Sigmoid colon (tissue), 7 donors: ENCODE data around the gene ADCY1. TPM values are rescaled to one million over a fixed set of nuclear protein-coding genes. Genes with fewer than 3 reads are reported as not detected.

Source experiments
- DNase-seq: peaks from one replicate; pipeline ENCODE4 v3.0.0-alpha.2; 2019
- H3K27ac ChIP-seq, 4 donors: fragments of 200-600 bp; sonication (generic); one replicate each; pipeline ENCODE4 v1.5.1; 2016 to 2019; ENCODE audit warnings: mild to moderate bottlenecking in 1 of 4
- H3K27me3 ChIP-seq, 3 donors: fragments of 200-600 bp; sonication (generic); one replicate each; pipeline ENCODE4 v1.5.1; 2019; ENCODE audit warnings: mild to moderate bottlenecking in 1 of 3
- H3K36me3 ChIP-seq, 4 donors: fragments of 200-600 bp; sonication (generic); one replicate each; pipeline ENCODE4 v1.5.1; 2016 to 2019
- H3K4me1 ChIP-seq, 4 donors: fragments of 200-600 bp; sonication (generic); one replicate each; pipeline ENCODE4 v1.5.1; 2017 to 2019
- H3K4me3 ChIP-seq, 4 donors: fragments of 200-600 bp; sonication (generic); one replicate each; pipeline ENCODE4 v1.5.1; 2017 to 2019; ENCODE audit warnings: mild to moderate bottlenecking in 2 of 4, moderate library complexity in 1 of 4
- H3K9me3 ChIP-seq, 4 donors: fragments of 200-600 bp in 3 of 4; sonication (generic) in 3 of 4; one replicate each; pipeline versions ENCODE4 v1.5.1 to v1.6.1; 2013 to 2019
- EP300 ChIP-seq, 4 donors: sonication (generic); formaldehyde crosslinking; IDR thresholded peaks; one replicate each; pipeline ENCODE4 v1.6.1; 2017; ENCODE audit warnings: antibody characterized with exemption in 4 of 4
- POLR2A ChIP-seq, 2 donors: fragments of 450-650 bp; IDR thresholded peaks; one replicate each; pipeline ENCODE4 v1.6.1; 2016; ENCODE audit warnings: antibody characterized with exemption in 2 of 2, mild to moderate bottlenecking in 2 of 2, moderate library complexity in 2 of 2
- POLR2AphosphoS5 ChIP-seq, 4 donors: sonication (generic); formaldehyde crosslinking; IDR thresholded peaks; one replicate each; pipeline ENCODE4 v1.6.1; 2017; ENCODE audit warnings: antibody characterized with exemption in 4 of 4
- WGBS, 2 donors: extraction: QIAGEN DNeasy Blood & Tissue Kit; methylation state at CpG; one replicate each; pipeline ENCODE4 v1.1.7; 2013; 5-methylcytosine and 5-hydroxymethylcytosine counted together
- intact Hi-C: fragments of 100-400 bp; cut with DNase I; formaldehyde crosslinking; loops from one replicate; pipeline ENCODE4 v1.15.1; 2023
- polyA plus RNA-seq, 3 donors: library from polyadenylated mRNA; stranded (reverse); fragments of 200-250 nt; gene quantifications; one replicate each; pipeline ENCODE4 v1.2.3, GENCODE V29; 2013
- total RNA-seq, 4 donors: library from RNA; depleted of rRNA; stranded (reverse); fragments of >200 nt; gene quantifications; one replicate each; pipeline ENCODE4 v1.1.0, GENCODE V29; 2016
- TF ChIP-seq, protein P1 (sequence below), 4 experiments: fragments of 450-650 bp in 3 of 4; fragments of 200-600 bp in 1 of 4; IDR thresholded peaks; one replicate each; pipeline ENCODE4 v1.5.1; 2016 to 2019; ENCODE audit warnings: antibody characterized with exemption in 4 of 4, mild to moderate bottlenecking in 3 of 4, moderate library complexity in 2 of 4
- donor health status: healthy with polysubstance abuse.
- donor health status: Bipolar disorder and iron deficiency.
- donor health status: healthy.

Gene ADCY1
- total and polyA plus RNA-seq, 7 donors = 0.23 to 0.71 (median 0.55) TPM

DNA sequence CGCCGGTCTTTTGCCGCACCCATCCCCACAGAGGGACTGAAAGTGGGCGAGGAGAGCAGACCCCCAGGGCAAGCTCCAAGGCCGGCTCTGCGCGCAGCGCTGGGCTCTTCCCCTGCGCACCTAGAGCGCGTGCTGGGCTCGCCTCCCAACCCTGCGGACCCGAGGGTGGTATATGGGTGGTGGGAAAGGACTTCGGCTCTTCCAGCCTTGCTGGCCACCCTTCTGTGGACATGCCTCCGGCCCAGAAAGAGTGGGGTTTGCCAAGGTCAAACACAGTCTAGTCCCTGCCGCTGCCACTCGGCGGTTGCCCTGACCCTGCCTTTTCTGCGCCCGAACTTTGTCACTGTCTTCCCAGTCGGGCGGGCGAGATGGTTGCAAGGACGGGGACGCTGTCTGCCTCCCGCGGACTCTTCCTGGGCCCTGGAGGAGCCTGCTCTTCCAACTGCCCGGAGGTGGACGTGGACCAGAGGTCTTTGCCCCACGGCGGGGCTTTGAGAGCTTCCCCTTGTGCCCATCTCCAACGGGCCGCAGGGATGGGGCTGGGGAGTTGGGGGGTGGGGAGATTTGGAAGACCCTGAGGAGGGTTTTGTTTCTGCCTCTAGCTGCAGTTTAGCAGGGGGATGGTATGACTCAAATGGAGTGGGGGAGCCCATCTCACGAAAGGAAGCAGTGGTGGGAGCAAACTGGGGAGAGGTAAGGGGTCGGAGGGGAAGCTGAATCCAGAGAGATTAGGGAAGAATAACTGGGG lies 1.5 kb downstream of the ADCY1 start:
- H3K9me3 ChIP-seq = no peaks in the 10 kb centered on the region
- H3K4me3 ChIP-seq = peak overlapping the region in 3 of 4 donors; percentile 31 to 51 (median 48)
- H3K27me3 ChIP-seq = peaks cover 13 to 63% (median 48%) of the 10 kb centered on the region in 3 donors
- no peak for TF ChIP-seq EP300 (IDR thresholded peaks at IDR 0.05)
- TF ChIP-seq POLR2AphosphoS5 (IDR thresholded peaks at IDR 0.05) = no peak
- TF ChIP-seq, protein P1, sequence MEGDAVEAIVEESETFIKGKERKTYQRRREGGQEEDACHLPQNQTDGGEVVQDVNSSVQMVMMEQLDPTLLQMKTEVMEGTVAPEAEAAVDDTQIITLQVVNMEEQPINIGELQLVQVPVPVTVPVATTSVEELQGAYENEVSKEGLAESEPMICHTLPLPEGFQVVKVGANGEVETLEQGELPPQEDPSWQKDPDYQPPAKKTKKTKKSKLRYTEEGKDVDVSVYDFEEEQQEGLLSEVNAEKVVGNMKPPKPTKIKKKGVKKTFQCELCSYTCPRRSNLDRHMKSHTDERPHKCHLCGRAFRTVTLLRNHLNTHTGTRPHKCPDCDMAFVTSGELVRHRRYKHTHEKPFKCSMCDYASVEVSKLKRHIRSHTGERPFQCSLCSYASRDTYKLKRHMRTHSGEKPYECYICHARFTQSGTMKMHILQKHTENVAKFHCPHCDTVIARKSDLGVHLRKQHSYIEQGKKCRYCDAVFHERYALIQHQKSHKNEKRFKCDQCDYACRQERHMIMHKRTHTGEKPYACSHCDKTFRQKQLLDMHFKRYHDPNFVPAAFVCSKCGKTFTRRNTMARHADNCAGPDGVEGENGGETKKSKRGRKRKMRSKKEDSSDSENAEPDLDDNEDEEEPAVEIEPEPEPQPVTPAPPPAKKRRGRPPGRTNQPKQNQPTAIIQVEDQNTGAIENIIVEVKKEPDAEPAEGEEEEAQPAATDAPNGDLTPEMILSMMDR (IDR thresholded peaks at IDR 0.05) = no peak
- TF ChIP-seq POLR2A (IDR thresholded peaks at IDR 0.05) = no peak
- WGBS, 2 donors = 8 to 15% methylated on average over 36 of the region's 36 CpGs
- no peaks in the 10 kb centered on the region for H3K36me3 ChIP-seq
- H3K4me1 ChIP-seq = peaks cover 0 to 16% (median 13%) of the 10 kb centered on the region in 4 donors
- intact Hi-C loops = no loop called here
- H3K27ac ChIP-seq = no peak overlapping the region
- DNase-seq = peak; percentile 35

DNA sequence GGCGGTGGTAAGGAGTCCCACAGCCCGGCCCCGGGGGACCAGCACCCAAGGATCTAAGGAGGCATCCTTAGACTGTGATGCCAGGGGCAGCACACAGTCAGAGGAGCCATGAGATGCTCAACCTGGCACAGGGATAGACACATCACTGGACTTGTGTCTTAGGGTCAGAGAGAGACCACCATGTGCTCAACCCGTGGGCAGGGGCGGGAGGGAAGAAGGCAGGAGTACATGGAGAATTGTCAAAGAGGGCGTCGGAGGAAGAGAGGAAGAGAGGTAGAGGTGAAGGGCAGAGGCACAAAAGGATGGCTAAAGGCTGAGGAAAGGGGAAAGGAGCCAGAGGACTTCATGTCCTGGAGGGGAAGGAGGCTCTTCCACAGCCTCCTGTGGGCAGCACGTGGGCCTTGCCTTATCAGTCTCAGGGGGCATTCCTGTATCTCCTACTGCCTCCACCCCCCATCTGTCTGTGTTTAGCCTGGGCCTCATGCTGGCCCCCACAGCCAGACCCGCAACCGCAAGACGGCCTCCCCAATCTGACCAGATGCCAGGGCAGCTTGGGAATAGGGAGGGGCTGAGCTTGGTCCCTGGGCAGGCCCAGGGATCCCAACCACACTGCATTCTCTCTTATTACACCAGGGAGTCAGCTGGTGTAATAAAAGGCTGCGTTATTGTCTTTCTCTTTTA lies 2.2 kb downstream of the ADCY1 start:
- 50 to 75% methylated on average over 12 of the region's 12 CpGs for WGBS, 2 donors
- Histone ChIP-seq H3K4me1 (peaks cover 0 to 16% (median 13%) of the 10 kb centered on the region in 4 donors), H3K27me3 (peaks cover 13 to 63% (median 48%) of the 10 kb centered on the region in 3 donors), H3K27ac (no peak overlapping the region), H3K36me3 (no peaks in the 10 kb centered on the region), H3K4me3 (no peak overlapping the region), H3K9me3 (no peaks in the 10 kb centered on the region)
- TF ChIP-seq, protein P1 (IDR thresholded peaks at IDR 0.05) = no peak
- TF ChIP-seq POLR2A (IDR thresholded peaks at IDR 0.05) (no peak), POLR2AphosphoS5 (IDR thresholded peaks at IDR 0.05) (no peak), EP300 (IDR thresholded peaks at IDR 0.05) (no peak)
- intact Hi-C loops = no loop called here
- DNase-seq = peak; percentile 37

DNA sequence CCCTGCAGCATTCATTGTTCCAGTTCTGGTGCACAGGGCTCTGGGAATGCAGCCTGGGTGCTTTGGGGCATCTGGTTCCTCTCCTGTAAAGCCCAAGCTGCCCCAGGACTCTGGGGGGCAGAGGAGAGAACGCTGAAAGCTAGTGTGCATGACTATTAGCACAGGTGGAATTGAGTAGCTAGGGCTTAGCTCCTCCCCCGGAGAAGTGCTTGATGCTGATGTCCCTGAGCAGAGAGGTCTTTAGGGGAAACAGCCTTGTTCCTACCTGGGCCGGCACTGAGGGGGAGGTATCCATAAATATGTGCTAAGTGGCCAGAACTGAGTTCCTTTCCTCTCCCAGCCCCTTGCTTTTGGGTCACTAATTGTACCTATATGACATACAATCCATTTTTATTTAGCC lies 3.9 kb downstream of the ADCY1 start:
- Histone ChIP-seq H3K36me3 (no peaks in the 10 kb centered on the region), H3K27me3 (peaks cover 13 to 63% (median 48%) of the 10 kb centered on the region in 3 donors), H3K4me1 (peaks cover 0 to 16% (median 13%) of the 10 kb centered on the region in 4 donors), H3K27ac (no peak overlapping the region), H3K4me3 (no peak overlapping the region), H3K9me3 (no peaks in the 10 kb centered on the region)
- intact Hi-C loops = no loop called here
- 74 to 76% methylated on average over 3 of the region's 3 CpGs for WGBS, 2 donors
- TF ChIP-seq EP300 (IDR thresholded peaks at IDR 0.05) (no peak), POLR2A (IDR thresholded peaks at IDR 0.05) (no peak), POLR2AphosphoS5 (IDR thresholded peaks at IDR 0.05) (no peak)
- TF ChIP-seq, protein P1 (IDR thresholded peaks at IDR 0.05) = no peak
- peak; percentile 24 for DNase-seq

DNA sequence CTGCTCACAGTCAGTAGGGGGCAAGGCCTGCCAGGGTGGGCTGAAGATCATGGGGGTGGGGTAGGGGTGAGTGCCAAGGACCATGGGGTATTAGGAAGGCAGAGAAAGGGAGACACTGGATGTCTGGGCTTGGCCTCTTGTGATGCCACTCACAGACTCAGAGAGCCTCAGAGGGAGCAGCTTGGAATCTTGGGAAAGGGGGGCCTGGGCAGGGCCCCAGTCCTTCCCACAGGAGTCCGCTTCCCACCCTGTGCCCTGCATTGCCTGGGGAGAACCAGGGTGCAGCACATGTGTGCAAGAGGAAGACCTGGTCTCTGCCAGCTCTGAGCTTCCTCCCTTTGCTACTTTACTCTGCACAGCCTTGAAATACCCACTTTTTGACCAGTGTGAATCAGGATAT lies 4.3 kb downstream of the ADCY1 start:
- 94 to 97% methylated on average over 1 of the region's 1 CpG for WGBS, 2 donors
- Histone ChIP-seq H3K4me3 (no peak overlapping the region), H3K27me3 (peaks cover 13 to 61% (median 47%) of the 10 kb centered on the region in 3 donors), H3K27ac (no peak overlapping the region), H3K36me3 (no peaks in the 10 kb centered on the region), H3K9me3 (no peaks in the 10 kb centered on the region), H3K4me1 (peaks cover 0 to 16% (median 13%) of the 10 kb centered on the region in 4 donors)
- intact Hi-C loops = no loop called here
- TF ChIP-seq, protein P1 (IDR thresholded peaks at IDR 0.05) = no peak
- no peak for TF ChIP-seq POLR2A (IDR thresholded peaks at IDR 0.05)
- DNase-seq = peak; percentile 32
